Karpas-422 (cell line): Measurements from ENCODE around the gene CASP3. TPM values are rescaled to one million over a fixed set of nuclear protein-coding genes. Genes with fewer than 3 reads are reported as not detected.
"Not testable (repeated sequence)": the region's sequence is repeated elsewhere in the genome, so short reads cannot be mapped to it uniquely, and the experiment has no call there.

Source experiments
- DNase-seq: peaks from one replicate; pipeline ENCODE4 v3.0.0-alpha.2; 2015
- H2AFZ ChIP-seq: fragments of 200-600 bp; sonication (generic); 2 replicates; pipeline ENCODE4 v1.6.1; 2014; ENCODE audit warnings: antibody characterized with exemption, low read length, mixed read lengths
- H3K27ac ChIP-seq: fragments of 200-600 bp; sonication (generic); 2 replicates; pipeline ENCODE4 v1.5.1; 2014; ENCODE audit warnings: mild to moderate bottlenecking, low read length, moderate library complexity
- H3K27me3 ChIP-seq: fragments of 200-600 bp; sonication (generic); 2 replicates; pipeline ENCODE4 v1.6.1; 2014; ENCODE audit warnings: low read length, mixed read lengths
- H3K36me3 ChIP-seq: fragments of 200-600 bp; sonication (generic); 2 replicates; pipeline ENCODE4 v1.6.1; 2014; ENCODE audit warnings: low read length, mixed read lengths; ENCODE audit not compliant: insufficient read depth
- H3K4me1 ChIP-seq: fragments of 200-600 bp; sonication (generic); 2 replicates; pipeline ENCODE4 v1.6.1; 2014; ENCODE audit warnings: mild to moderate bottlenecking, low read length, mixed read lengths
- H3K4me2 ChIP-seq: fragments of 200-600 bp; sonication (generic); 2 replicates; pipeline ENCODE4 v1.6.1; 2014; ENCODE audit warnings: low read length, low read depth, mild to moderate bottlenecking; ENCODE audit not compliant: poor library complexity, severe bottlenecking
- H3K4me3 ChIP-seq: fragments of 200-600 bp; sonication (generic); 2 replicates; pipeline ENCODE4 v1.5.1; 2014; ENCODE audit warnings: mild to moderate bottlenecking, antibody characterized with exemption, low read length, mixed read lengths
- H3K79me2 ChIP-seq: fragments of 200-600 bp; sonication (generic); 2 replicates; pipeline ENCODE4 v1.6.1; 2014; ENCODE audit warnings: mild to moderate bottlenecking, low read length, mixed read lengths
- H3K9ac ChIP-seq: fragments of 200-600 bp; sonication (generic); 2 replicates; pipeline ENCODE4 v1.6.0; 2014; ENCODE audit warnings: low read length
- H3K9me2 ChIP-seq: fragments of 200-600 bp; sonication (generic), shearing (Covaris generic); replicated peaks from 2 replicates; pipeline ENCODE4 v1.6.0; 2014; ENCODE audit warnings: mild to moderate bottlenecking, low read length, moderate library complexity; ENCODE audit not compliant: insufficient read depth
- H3K9me3 ChIP-seq: fragments of 300-700, 200-600 bp; sonication (generic); 2 replicates; pipeline ENCODE4 v1.6.1; 2014; ENCODE audit warnings: low read length, mixed read lengths
- H4K20me1 ChIP-seq: fragments of 200-600 bp; sonication (generic); 2 replicates; pipeline ENCODE4 v1.6.1; 2014; ENCODE audit warnings: mild to moderate bottlenecking, antibody characterized with exemption, low read length, low read depth; ENCODE audit not compliant: insufficient read depth
- total RNA-seq: library from RNA; depleted of rRNA; stranded (reverse); fragments of >200 nt; shearing (Covaris generic); gene quantifications from 2 replicates; pipeline ENCODE4 v1.2.3, GENCODE V29; 2014; ENCODE audit warnings: low replicate concordance

The CASP3 gene
- total RNA-seq, 1 experiment from 2014 or later = 22.5 TPM

DNA sequence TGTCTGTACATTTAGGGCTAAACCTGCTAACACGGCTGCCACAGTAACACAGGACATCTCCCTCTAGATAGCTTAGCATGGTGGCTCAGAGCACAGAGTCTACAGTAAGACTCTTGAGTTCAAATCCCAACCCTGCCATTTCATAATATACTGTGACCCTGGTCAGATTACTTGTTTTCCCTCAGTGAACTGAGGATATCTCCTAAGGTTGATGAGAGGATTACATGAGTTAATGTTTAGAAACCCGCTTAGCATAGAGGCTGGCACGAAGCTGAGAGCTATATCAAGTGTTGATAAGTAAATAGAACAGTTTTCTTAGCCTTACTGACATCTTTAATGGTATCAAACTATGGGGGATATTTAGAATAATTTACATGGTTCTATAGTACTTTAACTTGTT, 37.2 kb downstream of the CASP3 start:
- H3K9me2 ChIP-seq = no peaks in the 10 kb centered on the region
- no peaks in the 10 kb centered on the region for H3K27me3 ChIP-seq
- no peaks in the 10 kb centered on the region for H4K20me1 ChIP-seq
- no peak overlapping the region for H2AFZ ChIP-seq
- H3K79me2 ChIP-seq = no peaks in the 10 kb centered on the region
- DNase-seq = no peak
- no peak overlapping the region for H3K9ac ChIP-seq
- no peaks in the 10 kb centered on the region for H3K36me3 ChIP-seq
- H3K4me3 ChIP-seq = no peak overlapping the region
- H3K27ac ChIP-seq = no peak overlapping the region
- no peaks in the 10 kb centered on the region for H3K9me3 ChIP-seq
- H3K4me2 ChIP-seq = no peak overlapping the region
- no peaks in the 10 kb centered on the region for H3K4me1 ChIP-seq

DNA sequence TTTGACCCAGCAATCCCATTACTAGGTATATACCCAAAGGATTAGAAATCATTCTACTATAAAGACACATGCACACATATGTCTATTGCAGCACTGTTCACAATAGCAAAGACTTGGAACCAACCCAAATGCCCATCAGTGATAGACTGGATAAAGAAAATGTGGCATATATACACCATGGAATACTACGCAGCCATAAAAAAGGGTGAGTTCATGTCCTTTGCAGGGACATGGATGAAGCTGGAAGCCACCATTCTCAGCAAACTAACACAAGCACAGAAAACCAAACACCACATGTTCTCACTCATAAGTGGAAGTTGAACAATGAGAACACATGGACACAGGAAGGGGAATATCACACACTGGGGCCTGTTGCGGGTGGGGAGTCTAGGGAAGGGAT, 41.8 kb downstream of the CASP3 start:
- not testable (repeated sequence) for H4K20me1 ChIP-seq, H3K4me3 ChIP-seq, H3K27ac ChIP-seq, H3K79me2 ChIP-seq, H3K27me3 ChIP-seq, H3K9me2 ChIP-seq, H3K4me2 ChIP-seq, H2AFZ ChIP-seq, H3K9me3 ChIP-seq, DNase-seq, H3K4me1 ChIP-seq, H3K9ac ChIP-seq, H3K36me3 ChIP-seq

DNA sequence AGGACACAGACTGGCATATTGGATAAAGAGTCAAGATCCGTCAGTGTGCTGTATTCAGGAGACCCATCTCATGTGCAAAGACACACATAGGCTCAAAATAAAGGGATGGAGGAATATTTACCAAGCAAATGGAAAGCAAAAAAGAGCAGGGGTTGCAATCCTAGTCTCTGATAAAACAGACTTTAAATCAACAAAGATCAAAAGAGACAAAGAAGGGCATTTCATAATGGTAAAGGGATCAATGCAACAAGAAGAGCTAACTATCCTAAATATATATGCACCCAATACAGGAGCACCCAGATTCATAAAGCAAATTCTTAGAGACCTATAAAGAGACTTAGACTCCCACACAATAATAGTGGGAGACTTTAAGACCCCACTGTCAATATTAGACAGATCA, 46.4 kb downstream of the CASP3 start:
- not testable (repeated sequence) for H3K9ac ChIP-seq, H3K4me2 ChIP-seq, H3K27me3 ChIP-seq, H3K9me3 ChIP-seq, H3K36me3 ChIP-seq, H3K9me2 ChIP-seq, H3K79me2 ChIP-seq, H3K27ac ChIP-seq, H2AFZ ChIP-seq, H3K4me3 ChIP-seq, DNase-seq, H3K4me1 ChIP-seq, H4K20me1 ChIP-seq

GRCh38 chr4:184600982-184601381, 48.3 kb downstream of the CASP3 start:
- H3K36me3 ChIP-seq, H3K4me3 ChIP-seq, H3K4me2 ChIP-seq, H3K4me1 ChIP-seq, H3K79me2 ChIP-seq, H3K9me3 ChIP-seq, H4K20me1 ChIP-seq, H3K9ac ChIP-seq, H3K27me3 ChIP-seq, DNase-seq, H3K9me2 ChIP-seq, H2AFZ ChIP-seq, H3K27ac ChIP-seq: not testable (repeated sequence)

- H3K9ac ChIP-seq = no peak overlapping the region
- no peaks in the 10 kb centered on the region for H3K9me3 ChIP-seq
- H3K36me3 ChIP-seq = no peaks in the 10 kb centered on the region
- no peak overlapping the region for H2AFZ ChIP-seq
- H3K9me2 ChIP-seq = no peaks in the 10 kb centered on the region
- no peaks in the 10 kb centered on the region for H3K4me1 ChIP-seq
- no peak overlapping the region for H3K4me2 ChIP-seq
- H4K20me1 ChIP-seq = no peaks in the 10 kb centered on the region
- no peaks in the 10 kb centered on the region for H3K79me2 ChIP-seq
- no peak overlapping the region for H3K27ac ChIP-seq
- no peak overlapping the region for H3K4me3 ChIP-seq
- DNase-seq = no peak
- no peaks in the 10 kb centered on the region for H3K27me3 ChIP-seq
These were observed 49.6 kb downstream of the CASP3 start for GRCh38 chr4:184599492-184600135.

GRCh38 chr4:184598753-184599491, 50.3 kb downstream of the CASP3 start:
- no peaks in the 10 kb centered on the region for H4K20me1 ChIP-seq
- no peaks in the 10 kb centered on the region for H3K9me2 ChIP-seq
- DNase-seq = no peak
- H3K4me1 ChIP-seq = no peaks in the 10 kb centered on the region
- no peak overlapping the region for H3K9ac ChIP-seq
- no peak overlapping the region for H3K4me2 ChIP-seq
- no peaks in the 10 kb centered on the region for H3K27me3 ChIP-seq
- H2AFZ ChIP-seq = no peak overlapping the region
- H3K79me2 ChIP-seq = no peaks in the 10 kb centered on the region
- no peaks in the 10 kb centered on the region for H3K9me3 ChIP-seq
- H3K27ac ChIP-seq = no peak overlapping the region
- no peaks in the 10 kb centered on the region for H3K36me3 ChIP-seq
- no peak overlapping the region for H3K4me3 ChIP-seq

GRCh38 chr4:184596617-184597185, 52.5 kb downstream of the CASP3 start:
- Histone ChIP-seq H3K79me2 (no peaks in the 10 kb centered on the region), H4K20me1 (no peaks in the 10 kb centered on the region), H3K9me3 (no peaks in the 10 kb centered on the region), H3K27me3 (no peaks in the 10 kb centered on the region), H3K4me1 (no peaks in the 10 kb centered on the region), H3K9ac (no peak overlapping the region), H3K36me3 (no peaks in the 10 kb centered on the region), H3K9me2 (no peaks in the 10 kb centered on the region), H3K4me3 (no peak overlapping the region), H3K27ac (no peak overlapping the region), H3K4me2 (no peak overlapping the region), H2AFZ (no peak overlapping the region)
- DNase-seq = no peak

DNA sequence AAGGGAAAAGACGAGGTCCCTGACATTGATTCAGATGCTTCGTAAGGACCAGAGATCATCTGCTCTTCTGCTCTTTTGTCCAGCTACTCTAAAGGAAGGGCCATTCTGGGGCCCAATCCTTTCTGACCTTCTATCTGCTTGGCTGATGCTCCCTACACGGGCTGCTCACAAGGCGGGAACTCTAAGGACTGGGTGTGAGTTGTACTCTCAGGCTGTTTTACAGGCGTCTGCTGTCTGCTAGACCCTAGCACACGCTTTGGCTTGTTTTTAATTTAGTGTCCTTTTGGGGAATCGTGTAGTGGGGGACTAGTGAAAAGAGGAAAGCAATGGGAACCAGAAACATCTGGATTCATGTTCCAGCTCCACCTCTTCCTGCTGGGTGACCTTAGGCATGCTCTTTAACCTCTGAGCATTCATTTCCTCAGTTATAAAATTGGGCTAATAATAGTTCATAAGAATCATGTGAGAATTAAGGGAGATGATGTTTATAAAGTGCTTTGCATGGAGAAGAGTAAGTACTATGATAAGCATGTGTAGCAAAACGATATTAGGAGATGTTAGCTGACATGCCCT, 53.1 kb downstream of the CASP3 start:
- DNase-seq = no peak
- Histone ChIP-seq H3K4me2 (no peak overlapping the region), H3K36me3 (no peaks in the 10 kb centered on the region), H4K20me1 (no peaks in the 10 kb centered on the region), H3K27ac (no peak overlapping the region), H3K4me3 (no peak overlapping the region), H3K9me3 (no peaks in the 10 kb centered on the region), H3K9me2 (no peaks in the 10 kb centered on the region), H3K9ac (no peak overlapping the region), H3K4me1 (no peaks in the 10 kb centered on the region), H3K79me2 (no peaks in the 10 kb centered on the region), H2AFZ (no peak overlapping the region), H3K27me3 (no peaks in the 10 kb centered on the region)
